Measurements from ENCODE around the gene KRTAP9-4. TPM values are rescaled to one million over a fixed set of nuclear protein-coding genes. Genes with fewer than 3 reads are reported as not detected.
"Not testable (repeated sequence)": the region's sequence is repeated elsewhere in the genome, so short reads cannot be mapped to it uniquely, and the experiment has no call there.

Gene KRTAP9-4
- total RNA-seq, 4 donors from 2014 or later: not detected

DNA sequence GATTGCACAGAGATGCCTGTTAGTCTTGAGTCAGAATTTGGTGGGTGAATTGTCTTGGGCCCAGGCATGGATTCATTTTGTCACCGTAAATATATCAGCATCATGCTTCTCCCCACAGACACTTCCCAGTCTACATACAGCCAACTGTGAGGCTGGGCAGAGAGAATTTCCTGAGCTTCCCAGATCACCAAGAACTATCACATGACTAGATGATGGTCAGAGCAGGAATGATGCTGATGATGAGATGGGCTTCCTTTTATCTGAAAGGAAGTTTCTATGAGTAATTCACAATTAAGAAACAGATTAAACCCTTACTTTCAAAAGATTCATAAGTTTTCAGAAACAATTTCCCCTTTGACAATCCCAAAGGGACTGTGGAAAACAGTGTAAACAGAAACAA is 5.4 kb downstream of the KRTAP9-4 start:
- H3K4me3 ChIP-seq: no peak overlapping the region
- H3K27ac ChIP-seq: no peak overlapping the region
- H3K27me3 ChIP-seq: no peaks in the 10 kb centered on the region
- H3K36me3 ChIP-seq: no peaks in the 10 kb centered on the region
- H3K9me3 ChIP-seq: no peaks in the 10 kb centered on the region
- no peak for DNase-seq
- no peaks in the 10 kb centered on the region for H3K4me1 ChIP-seq
- TF ChIP-seq, protein P1, sequence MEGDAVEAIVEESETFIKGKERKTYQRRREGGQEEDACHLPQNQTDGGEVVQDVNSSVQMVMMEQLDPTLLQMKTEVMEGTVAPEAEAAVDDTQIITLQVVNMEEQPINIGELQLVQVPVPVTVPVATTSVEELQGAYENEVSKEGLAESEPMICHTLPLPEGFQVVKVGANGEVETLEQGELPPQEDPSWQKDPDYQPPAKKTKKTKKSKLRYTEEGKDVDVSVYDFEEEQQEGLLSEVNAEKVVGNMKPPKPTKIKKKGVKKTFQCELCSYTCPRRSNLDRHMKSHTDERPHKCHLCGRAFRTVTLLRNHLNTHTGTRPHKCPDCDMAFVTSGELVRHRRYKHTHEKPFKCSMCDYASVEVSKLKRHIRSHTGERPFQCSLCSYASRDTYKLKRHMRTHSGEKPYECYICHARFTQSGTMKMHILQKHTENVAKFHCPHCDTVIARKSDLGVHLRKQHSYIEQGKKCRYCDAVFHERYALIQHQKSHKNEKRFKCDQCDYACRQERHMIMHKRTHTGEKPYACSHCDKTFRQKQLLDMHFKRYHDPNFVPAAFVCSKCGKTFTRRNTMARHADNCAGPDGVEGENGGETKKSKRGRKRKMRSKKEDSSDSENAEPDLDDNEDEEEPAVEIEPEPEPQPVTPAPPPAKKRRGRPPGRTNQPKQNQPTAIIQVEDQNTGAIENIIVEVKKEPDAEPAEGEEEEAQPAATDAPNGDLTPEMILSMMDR (IDR thresholded peaks at IDR 0.05): no peak
- no peak for TF ChIP-seq POLR2A (IDR thresholded peaks at IDR 0.05)

DNA sequence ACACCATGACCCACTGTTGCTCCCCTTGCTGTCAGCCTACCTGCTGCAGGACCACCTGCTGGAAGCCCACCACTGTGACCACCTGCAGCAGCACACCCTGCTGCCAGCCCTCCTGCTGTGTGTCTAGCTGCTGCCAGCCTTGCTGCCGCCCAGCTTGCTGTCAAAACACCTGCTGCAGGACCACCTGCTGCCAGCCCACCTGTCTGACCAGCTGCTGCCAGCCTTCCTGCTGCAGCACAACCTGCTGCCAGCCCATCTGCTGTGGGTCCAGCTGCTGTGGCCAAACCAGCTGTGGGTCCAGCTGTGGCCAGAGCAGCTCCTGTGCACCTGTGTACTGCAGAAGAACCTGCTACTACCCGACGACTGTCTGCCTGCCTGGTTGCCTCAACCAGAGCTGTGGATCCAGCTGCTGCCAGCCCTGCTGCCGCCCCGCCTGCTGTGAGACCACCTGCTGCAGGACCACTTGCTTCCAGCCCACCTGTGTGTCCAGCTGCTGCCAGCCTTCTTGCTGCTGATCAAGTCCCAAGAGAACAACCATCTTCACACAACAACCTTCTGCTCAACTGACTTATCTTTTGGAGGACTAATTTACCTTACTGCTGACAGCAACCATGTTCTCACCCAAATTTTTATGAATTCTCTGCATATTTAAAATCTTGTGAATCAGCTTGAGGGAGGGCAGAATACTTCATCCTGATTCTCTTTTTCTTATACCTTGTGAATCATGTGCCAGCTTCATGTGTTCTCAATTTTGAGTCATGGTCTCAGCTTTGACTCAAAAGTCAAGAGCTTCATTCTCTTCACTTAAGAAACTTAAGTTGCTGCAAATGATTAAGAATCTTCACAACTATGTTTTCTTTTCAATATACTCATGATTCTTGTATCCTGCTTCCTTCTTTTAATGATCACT is 6.1 kb downstream of the KRTAP9-4 start, which contains the start of gene KRTAP9-9:
Gene KRTAP9-9, plus strand, starts transcription at position 4 of the 910 bp plus-strand sequence.
- not testable (repeated sequence) for DNase-seq, H3K9me3 ChIP-seq, H3K36me3 ChIP-seq, H3K4me1 ChIP-seq, H3K4me3 ChIP-seq, H3K27ac ChIP-seq, H3K27me3 ChIP-seq

DNA sequence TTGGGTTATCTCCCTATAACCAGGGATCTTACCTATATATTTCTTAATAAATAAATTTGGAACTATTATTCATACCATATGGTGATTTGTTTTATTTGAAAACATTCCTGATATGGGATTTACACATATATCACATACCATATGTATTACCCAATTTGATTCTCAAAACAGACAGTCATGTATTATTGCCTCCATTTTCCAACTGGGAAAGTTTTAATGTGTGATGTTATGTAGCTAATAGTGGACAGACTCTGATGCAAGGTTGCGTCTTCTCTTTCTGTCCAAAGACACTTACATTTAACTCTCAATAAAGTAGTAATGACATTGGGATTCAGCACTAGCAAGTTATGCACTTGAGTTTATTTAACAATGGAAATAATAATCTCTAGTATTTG is 6.8 kb downstream of the KRTAP9-4 start:
- DNase-seq: no peak
- Histone ChIP-seq H3K36me3 (no peaks in the 10 kb centered on the region), H3K4me1 (no peaks in the 10 kb centered on the region), H3K27me3 (no peaks in the 10 kb centered on the region), H3K27ac (no peak overlapping the region), H3K9me3 (no peaks in the 10 kb centered on the region), H3K4me3 (no peak overlapping the region)
- TF ChIP-seq, protein P1 (IDR thresholded peaks at IDR 0.05): no peak
- no peak for TF ChIP-seq POLR2A (IDR thresholded peaks at IDR 0.05)

DNA sequence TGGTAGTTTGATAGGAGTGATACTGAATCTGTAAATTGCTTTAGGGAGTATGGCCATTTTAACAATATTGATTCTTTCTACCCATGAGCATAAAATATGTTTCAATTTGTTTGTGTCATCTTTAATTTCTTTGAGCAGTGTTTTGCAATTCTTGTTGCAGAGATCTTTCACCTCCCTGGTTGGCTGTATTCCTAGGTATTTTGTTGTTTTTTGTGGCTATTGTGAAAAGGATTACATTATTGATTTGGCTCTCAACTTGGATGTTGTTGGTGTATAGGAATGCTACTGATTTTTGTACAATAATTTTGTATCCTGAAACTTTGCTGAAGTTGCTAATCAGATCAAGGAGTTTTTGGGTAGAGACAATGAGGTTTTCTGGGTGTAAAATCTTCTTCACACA is 8.9 kb downstream of the KRTAP9-4 start:
- Histone ChIP-seq H3K27me3 (no peaks in the 10 kb centered on the region), H3K4me3 (no peak overlapping the region), H3K4me1 (no peaks in the 10 kb centered on the region), H3K36me3 (no peaks in the 10 kb centered on the region), H3K9me3 (no peaks in the 10 kb centered on the region), H3K27ac (no peak overlapping the region)
- no peak for DNase-seq
- no peak for TF ChIP-seq POLR2A (IDR thresholded peaks at IDR 0.05)
- TF ChIP-seq, protein P1 (IDR thresholded peaks at IDR 0.05): no peak

- DNase-seq: no peak
- H3K4me3 ChIP-seq: no peak overlapping the region
- TF ChIP-seq, protein P1 (IDR thresholded peaks at IDR 0.05): no peak
- TF ChIP-seq POLR2A (IDR thresholded peaks at IDR 0.05): no peak
- no peaks in the 10 kb centered on the region for H3K4me1 ChIP-seq
- no peaks in the 10 kb centered on the region for H3K9me3 ChIP-seq
- H3K27ac ChIP-seq: no peak overlapping the region
- H3K27me3 ChIP-seq: no peaks in the 10 kb centered on the region
- H3K36me3 ChIP-seq: no peaks in the 10 kb centered on the region
Measured at GRCh38 chr17:41263212-41263611, 13.7 kb downstream of the KRTAP9-4 start.

DNA sequence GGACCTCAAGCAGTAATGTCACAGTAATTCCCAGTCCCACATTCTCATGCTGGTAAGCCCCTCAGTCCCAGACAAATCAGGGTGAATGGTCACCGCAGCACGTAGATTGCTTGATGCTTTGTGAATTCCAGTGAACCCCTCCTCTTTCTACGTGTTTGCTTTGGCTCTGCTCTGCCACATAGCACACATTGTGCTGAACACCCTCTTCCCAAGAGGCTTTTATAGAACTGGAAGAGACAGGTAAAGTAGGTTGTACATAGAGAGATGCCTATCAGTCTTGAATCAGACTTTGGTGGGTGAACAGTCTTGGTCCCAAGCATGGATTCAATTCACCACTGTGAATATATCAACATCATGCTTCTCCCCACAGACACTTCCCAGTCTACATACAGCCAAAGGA is 15.1 kb downstream of the KRTAP9-4 start:
- Histone ChIP-seq H3K36me3 (no peaks in the 10 kb centered on the region), H3K4me3 (no peak overlapping the region), H3K9me3 (no peaks in the 10 kb centered on the region), H3K27me3 (no peaks in the 10 kb centered on the region), H3K4me1 (no peaks in the 10 kb centered on the region), H3K27ac (no peak overlapping the region)
- no peak for DNase-seq
- TF ChIP-seq POLR2A (IDR thresholded peaks at IDR 0.05): no peak
- TF ChIP-seq, protein P1 (IDR thresholded peaks at IDR 0.05): no peak
